Astrocyte (in vitro differentiated cells and primary cell): ENCODE data around the gene G2E3. TPM values are rescaled to one million over a fixed set of nuclear protein-coding genes. Genes with fewer than 3 reads are reported as not detected.
"Not testable (repeated sequence)": the region's sequence is repeated elsewhere in the genome, so short reads cannot be mapped to it uniquely, and the experiment has no call there.

Experiments
- DNase-seq: peaks from one replicate; pipeline ENCODE4 v3.0.0-alpha.2; 2010; ENCODE audit warnings: low read depth
- FAIRE-seq: peaks from 2 replicates; lab custom pipeline; 2011; peaks lifted over from hg19 to GRCh38; lab: Jason Lieb, UNC
- H2AFZ ChIP-seq: 2 replicates; pipeline ENCODE4 v1.6.0; 2012; ENCODE audit warnings: low read depth, low read length, inconsistent platforms
- H3K27ac ChIP-seq: 2 replicates; pipeline ENCODE4 v1.5.1; 2011; ENCODE audit warnings: low read depth, low read length, inconsistent platforms
- H3K27me3 ChIP-seq: 2 replicates; pipeline ENCODE4 v1.6.0; 2011; ENCODE audit warnings: low read length, inconsistent platforms; ENCODE audit not compliant: insufficient read depth
- H3K36me3 ChIP-seq: 2 replicates; pipeline ENCODE4 v1.5.1; 2011; ENCODE audit warnings: low read length, inconsistent platforms; ENCODE audit not compliant: insufficient read depth
- H3K4me1 ChIP-seq: 2 replicates; pipeline ENCODE4 v1.5.1; 2011; ENCODE audit warnings: low read length, inconsistent platforms; ENCODE audit not compliant: insufficient read depth
- H3K4me2 ChIP-seq: 2 replicates; pipeline ENCODE4 v1.6.0; 2012; ENCODE audit warnings: low read length, inconsistent platforms
- H3K4me3 ChIP-seq: 2 replicates; pipeline ENCODE4 v1.5.1; 2011; ENCODE audit warnings: low read depth, mild to moderate bottlenecking, low read length, inconsistent platforms; ENCODE audit not compliant: insufficient read depth
- H3K79me2 ChIP-seq: 2 replicates; pipeline ENCODE4 v1.6.0; 2012; ENCODE audit warnings: mild to moderate bottlenecking, low read length, inconsistent platforms; ENCODE audit not compliant: insufficient read depth
- H3K9ac ChIP-seq: 2 replicates; pipeline ENCODE4 v1.6.0; 2012; ENCODE audit warnings: mild to moderate bottlenecking, low read length, inconsistent platforms
- H3K9me3 ChIP-seq: 2 replicates; pipeline ENCODE4 v1.5.1; 2012; ENCODE audit warnings: low read depth, mild to moderate bottlenecking, low read length, inconsistent platforms; ENCODE audit not compliant: insufficient read depth
- H4K20me1 ChIP-seq: 2 replicates; pipeline ENCODE4 v1.6.0; 2012; ENCODE audit warnings: low read length, inconsistent platforms; ENCODE audit not compliant: insufficient read depth
- H3K27ac Mint-ChIP-seq: one replicate; pipeline ENCODE4 v1.8.0; 2021; ENCODE audit warnings: mild to moderate bottlenecking, mixed read lengths; ENCODE audit not compliant: unreplicated experiment
- H3K27me3 Mint-ChIP-seq: one replicate; pipeline ENCODE4 v1.8.0; 2021; ENCODE audit warnings: low read depth, mixed read lengths; ENCODE audit not compliant: unreplicated experiment
- H3K36me3 Mint-ChIP-seq: one replicate; pipeline ENCODE4 v1.8.0; 2021; ENCODE audit warnings: low read depth, mixed read lengths; ENCODE audit not compliant: unreplicated experiment
- H3K4me1 Mint-ChIP-seq: one replicate; pipeline ENCODE4 v1.8.0; 2021; ENCODE audit warnings: low read depth, mixed read lengths; ENCODE audit not compliant: unreplicated experiment
- H3K4me3 Mint-ChIP-seq: one replicate; pipeline ENCODE4 v1.8.0; 2021; ENCODE audit warnings: mild to moderate bottlenecking, moderate library complexity, mixed read lengths; ENCODE audit not compliant: unreplicated experiment
- H3K9me3 Mint-ChIP-seq: one replicate; pipeline ENCODE4 v1.8.0; 2021; ENCODE audit warnings: mild to moderate bottlenecking, mixed read lengths; ENCODE audit not compliant: unreplicated experiment
- EZH2 ChIP-seq: IDR thresholded peaks from 2 replicates; pipeline ENCODE4 v1.6.1; 2012; ENCODE audit warnings: mild to moderate bottlenecking, low read length, inconsistent platforms; ENCODE audit not compliant: insufficient read depth
- total RNA-seq: library from RNA; stranded (reverse); gene quantifications from 2 replicates; pipeline ENCODE4 v1.2.1, GENCODE V29; 2021
- TF ChIP-seq, protein P1 (sequence below): IDR thresholded peaks from 2 replicates; pipeline ENCODE4 v1.5.1; 2011; ENCODE audit warnings: low read depth, mild to moderate bottlenecking, inconsistent platforms, low read length, moderate library complexity; ENCODE audit not compliant: insufficient read depth

G2E3 gene
- total RNA-seq, 1 donor from 2014 or later: 22.4 TPM

DNA sequence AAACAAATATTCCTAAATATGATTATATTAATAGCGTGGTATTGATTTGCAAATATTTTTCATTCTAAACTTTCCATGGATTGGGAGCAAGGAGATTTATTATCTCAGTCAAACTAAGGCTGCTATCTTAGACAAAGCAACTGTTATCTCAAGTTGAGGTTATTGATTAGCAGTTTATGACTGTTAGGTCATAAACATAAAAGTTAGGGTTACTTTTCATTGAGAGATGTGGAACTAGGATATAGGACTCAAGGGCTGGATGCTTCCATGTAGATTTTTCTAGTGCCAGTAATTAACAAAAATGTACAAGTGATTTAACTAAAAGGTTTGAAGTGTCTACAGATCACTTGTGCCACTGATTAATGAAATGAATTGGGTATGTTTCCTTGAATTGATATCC, 82.2 kb downstream of the G2E3 start:
- Histone ChIP-seq H4K20me1 (peaks cover 25% of the 10 kb centered on the region), H3K4me1 (no peaks in the 10 kb centered on the region), H3K4me3 (no peak overlapping the region), H3K9ac (no peak overlapping the region), H3K9me3 (no peaks in the 10 kb centered on the region), H3K27ac (no peak overlapping the region), H2AFZ (no peak overlapping the region), H3K27me3 (no peaks in the 10 kb centered on the region), H3K4me2 (no peak overlapping the region), H3K79me2 (peaks cover 38% of the 10 kb centered on the region), H3K36me3 (peaks cover 26% of the 10 kb centered on the region)
- DNase-seq: no peak
- TF ChIP-seq EZH2: no peak
- TF ChIP-seq, protein P1, sequence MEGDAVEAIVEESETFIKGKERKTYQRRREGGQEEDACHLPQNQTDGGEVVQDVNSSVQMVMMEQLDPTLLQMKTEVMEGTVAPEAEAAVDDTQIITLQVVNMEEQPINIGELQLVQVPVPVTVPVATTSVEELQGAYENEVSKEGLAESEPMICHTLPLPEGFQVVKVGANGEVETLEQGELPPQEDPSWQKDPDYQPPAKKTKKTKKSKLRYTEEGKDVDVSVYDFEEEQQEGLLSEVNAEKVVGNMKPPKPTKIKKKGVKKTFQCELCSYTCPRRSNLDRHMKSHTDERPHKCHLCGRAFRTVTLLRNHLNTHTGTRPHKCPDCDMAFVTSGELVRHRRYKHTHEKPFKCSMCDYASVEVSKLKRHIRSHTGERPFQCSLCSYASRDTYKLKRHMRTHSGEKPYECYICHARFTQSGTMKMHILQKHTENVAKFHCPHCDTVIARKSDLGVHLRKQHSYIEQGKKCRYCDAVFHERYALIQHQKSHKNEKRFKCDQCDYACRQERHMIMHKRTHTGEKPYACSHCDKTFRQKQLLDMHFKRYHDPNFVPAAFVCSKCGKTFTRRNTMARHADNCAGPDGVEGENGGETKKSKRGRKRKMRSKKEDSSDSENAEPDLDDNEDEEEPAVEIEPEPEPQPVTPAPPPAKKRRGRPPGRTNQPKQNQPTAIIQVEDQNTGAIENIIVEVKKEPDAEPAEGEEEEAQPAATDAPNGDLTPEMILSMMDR: no peak
- Mint-ChIP-seq H3K27ac (no peak overlapping the region), H3K4me1 (peaks cover 2% of the 10 kb centered on the region), H3K36me3 (peaks cover 35% of the 10 kb centered on the region), H3K27me3 (no peaks in the 10 kb centered on the region), H3K4me3 (no peak overlapping the region), H3K9me3 (peaks cover 7% of the 10 kb centered on the region)
- FAIRE-seq: no peak

DNA sequence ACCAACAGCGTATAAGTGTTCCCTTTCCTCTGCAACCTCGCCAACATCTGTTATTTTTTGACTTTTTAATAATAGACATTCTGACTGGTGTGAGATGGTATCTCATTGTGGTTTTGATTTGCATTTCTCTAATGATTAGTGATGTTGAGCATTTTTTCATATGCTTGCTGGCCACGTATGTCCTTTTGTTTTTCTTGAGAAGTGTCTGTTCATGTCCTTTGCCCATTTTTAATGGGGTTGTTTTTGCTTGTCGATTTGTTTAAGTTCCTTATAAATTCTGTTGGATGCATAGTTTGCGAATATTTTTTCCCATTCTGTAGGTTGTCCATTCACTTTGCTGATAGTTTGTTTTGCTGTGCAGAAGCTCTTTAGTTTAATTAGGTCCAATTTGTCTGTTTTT, 85.5 kb downstream of the G2E3 start:
- H3K36me3 ChIP-seq: peaks cover 17% of the 10 kb centered on the region
- H3K4me2 ChIP-seq, H3K4me3 Mint-ChIP-seq, H3K9ac ChIP-seq, H3K4me1 Mint-ChIP-seq, FAIRE-seq, H3K27ac Mint-ChIP-seq, H3K4me1 ChIP-seq, H3K9me3 Mint-ChIP-seq, H2AFZ ChIP-seq, H3K27me3 Mint-ChIP-seq, H3K27ac ChIP-seq, H3K4me3 ChIP-seq, H3K27me3 ChIP-seq, H3K9me3 ChIP-seq, DNase-seq: not testable (repeated sequence)
- H3K36me3 Mint-ChIP-seq: peaks cover 34% of the 10 kb centered on the region
- peaks cover 43% of the 10 kb centered on the region for H3K79me2 ChIP-seq
- peaks cover 33% of the 10 kb centered on the region for H4K20me1 ChIP-seq

DNA sequence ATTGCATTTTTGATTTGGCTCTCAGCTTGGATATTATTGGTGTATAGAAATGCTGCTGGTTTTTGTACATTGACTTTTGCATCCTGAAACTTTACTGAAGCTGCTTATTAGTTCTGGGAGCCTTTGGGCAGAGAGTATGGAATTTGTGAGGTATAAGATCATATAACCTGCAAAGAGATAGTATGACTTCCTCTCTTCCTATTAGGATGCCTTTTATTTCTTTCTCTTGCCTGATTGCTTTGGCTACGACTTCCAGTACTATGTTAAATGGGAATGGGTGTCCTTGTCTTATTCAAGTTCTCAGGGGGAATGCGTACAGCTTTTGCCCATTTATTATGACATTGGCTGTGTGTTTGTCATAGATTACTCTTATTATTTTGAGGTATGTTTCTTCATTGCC, 86.6 kb downstream of the G2E3 start:
- no peak for TF ChIP-seq EZH2
- TF ChIP-seq, protein P1: no peak
- Mint-ChIP-seq H3K9me3 (peaks cover 7% of the 10 kb centered on the region), H3K4me1 (no peaks in the 10 kb centered on the region), H3K4me3 (no peak overlapping the region), H3K27me3 (no peaks in the 10 kb centered on the region), H3K27ac (no peak overlapping the region), H3K36me3 (peaks cover 30% of the 10 kb centered on the region)
- Histone ChIP-seq H3K9me3 (no peaks in the 10 kb centered on the region), H3K79me2 (peaks cover 43% of the 10 kb centered on the region), H3K4me3 (no peak overlapping the region), H3K27me3 (no peaks in the 10 kb centered on the region), H2AFZ (no peak overlapping the region), H3K27ac (no peak overlapping the region), H3K36me3 (peaks cover 16% of the 10 kb centered on the region), H4K20me1 (peaks cover 33% of the 10 kb centered on the region), H3K4me2 (no peak overlapping the region), H3K4me1 (no peaks in the 10 kb centered on the region), H3K9ac (no peak overlapping the region)
- FAIRE-seq: no peak
- DNase-seq: no peak
